SHP77 treated with DMSO at 0.1 percent for 48 hours (cell line): Measurements from ENCODE around the gene CBLC.

Source experiments
- DNase-seq: peaks from one replicate; lab custom pipeline; 2025; lab: John Stamatoyannopoulos, UW

The CBLC gene

DNA sequence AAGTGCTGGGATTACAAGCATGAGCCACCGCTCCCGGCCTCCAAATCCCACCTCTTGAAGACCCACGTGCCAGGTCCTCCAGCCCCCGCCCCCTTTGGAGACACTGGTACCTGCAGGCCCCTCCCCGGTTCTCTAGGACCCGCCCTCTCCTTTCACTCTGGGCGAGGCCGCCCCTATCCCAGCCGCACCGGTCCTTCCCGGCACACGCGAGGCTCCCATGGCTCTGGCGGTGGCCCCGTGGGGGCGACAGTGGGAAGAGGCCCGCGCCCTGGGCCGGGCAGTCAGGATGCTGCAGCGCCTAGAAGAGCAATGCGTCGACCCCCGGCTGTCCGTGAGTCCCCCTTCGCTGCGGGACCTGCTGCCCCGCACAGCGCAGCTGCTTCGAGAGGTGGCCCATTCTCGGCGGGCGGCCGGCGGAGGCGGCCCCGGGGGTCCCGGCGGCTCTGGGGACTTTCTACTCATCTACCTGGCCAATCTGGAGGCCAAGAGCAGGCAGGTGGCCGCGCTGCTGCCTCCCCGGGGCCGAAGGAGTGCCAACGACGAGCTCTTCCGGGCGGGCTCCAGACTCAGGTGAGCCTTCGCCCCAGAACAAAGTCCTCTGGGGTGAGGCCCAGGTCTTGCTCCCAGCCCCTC is at the start of gene CBLC:
TSS of gene CBLC (plus strand) at position 176 of the 633 bp plus-strand sequence. CDS start at position 218, 42 bp downstream.
- DNase-seq: no peak

DNA sequence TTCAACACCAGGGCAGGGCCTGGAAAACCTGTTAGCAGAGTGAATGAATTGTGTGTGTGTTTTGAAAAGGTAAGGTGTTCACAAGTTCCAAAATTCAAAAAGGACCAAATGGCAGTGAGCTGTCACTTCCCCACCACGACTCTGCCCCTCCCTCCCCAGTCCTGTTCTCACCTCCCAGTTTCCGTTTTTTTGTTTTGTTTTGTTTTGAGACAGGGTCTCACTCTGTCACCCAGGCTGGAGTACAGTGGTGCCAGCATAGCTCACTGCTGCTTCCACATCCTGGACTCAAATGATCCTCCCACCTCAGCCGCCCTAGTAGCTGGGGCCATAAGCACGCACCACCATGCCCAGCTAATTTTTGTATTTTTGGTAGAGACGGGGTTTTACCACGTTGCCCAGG is 49.5 kb upstream of the CBLC start:
- DNase-seq: no peak

GRCh38 chr19:44729516-44730033 is 48.1 kb upstream of the CBLC start:
- DNase-seq: no peak

- no peak for DNase-seq
Measured at GRCh38 chr19:44731081-44731480, 46.6 kb upstream of the CBLC start.

DNA sequence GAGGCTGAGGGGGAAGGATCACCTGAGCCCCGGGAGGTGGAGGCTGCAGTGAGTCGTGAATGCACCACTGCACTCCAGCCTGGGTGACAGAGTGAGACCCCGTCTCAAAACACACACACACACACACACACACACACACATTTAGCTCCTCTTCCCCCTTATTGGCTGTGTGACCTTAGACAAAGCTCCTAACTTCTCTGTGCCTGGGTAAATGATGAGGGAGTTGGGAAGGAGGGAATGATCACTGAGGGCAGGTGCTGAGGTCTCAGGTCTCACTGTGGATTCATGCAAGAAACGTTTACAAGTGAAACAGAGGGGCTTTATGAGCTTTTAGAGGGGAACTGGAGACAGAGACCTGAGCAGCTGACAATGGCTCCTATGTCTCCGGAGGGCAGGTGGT is 46.1 kb upstream of the CBLC start:
- no peak for DNase-seq

DNA sequence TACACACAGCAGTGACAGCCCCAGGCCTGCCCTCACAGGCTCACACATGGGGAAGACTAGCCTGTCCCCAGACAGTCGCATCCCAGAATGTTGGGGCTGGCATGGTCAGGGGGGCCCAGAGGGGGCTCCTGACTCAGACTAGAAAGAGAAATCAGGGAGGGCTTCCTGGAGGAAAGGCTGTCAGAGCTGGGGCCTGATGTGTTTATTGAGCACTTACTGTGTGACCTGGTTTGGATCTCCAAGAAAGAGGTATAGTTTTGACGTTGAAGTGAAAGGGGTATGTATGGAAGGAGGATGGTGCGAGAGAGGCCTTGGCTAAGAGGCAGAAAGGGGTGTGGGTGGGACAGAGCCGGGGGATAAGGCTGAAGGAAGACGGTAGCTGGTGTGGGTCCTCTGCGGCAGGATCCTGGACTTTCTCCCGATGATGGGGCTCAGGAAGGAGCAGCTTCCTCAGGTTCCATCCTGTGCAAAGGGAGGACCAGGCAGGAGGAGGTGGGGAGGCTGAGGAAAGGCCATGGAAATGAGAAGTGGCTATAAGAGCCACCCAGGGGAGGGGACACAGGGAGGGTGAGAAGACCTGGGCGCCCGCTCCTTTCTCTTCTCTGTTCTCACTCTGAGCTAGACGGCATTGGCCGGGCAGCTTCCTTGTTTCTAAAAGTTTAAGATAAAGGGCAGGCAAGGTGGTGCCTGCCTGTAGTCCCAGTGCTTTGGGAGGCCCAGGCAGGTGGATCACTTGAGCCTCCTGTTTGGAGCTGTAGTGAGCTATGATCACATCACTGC is 45.3 kb upstream of the CBLC start:
- DNase-seq: no peak

DNA sequence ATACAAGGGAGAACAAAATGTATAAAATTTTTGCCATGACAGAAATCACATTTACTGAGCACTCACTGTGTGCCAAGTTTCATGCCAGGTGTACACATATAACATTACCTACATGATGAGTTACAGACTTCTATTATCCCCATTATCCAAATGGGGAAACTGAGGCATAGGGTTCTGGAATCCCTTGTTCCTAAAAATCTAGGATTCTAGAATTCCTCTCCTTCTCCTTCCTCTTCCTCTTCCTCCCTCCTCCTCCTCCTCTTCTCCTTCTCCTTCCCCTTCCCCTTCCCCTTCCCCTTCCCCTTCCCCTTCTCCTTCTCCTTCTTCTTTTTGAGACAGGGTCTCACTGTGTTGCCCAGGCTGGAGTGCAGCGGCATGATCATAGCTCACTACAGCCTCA is 43.3 kb upstream of the CBLC start:
- DNase-seq: no peak

DNA sequence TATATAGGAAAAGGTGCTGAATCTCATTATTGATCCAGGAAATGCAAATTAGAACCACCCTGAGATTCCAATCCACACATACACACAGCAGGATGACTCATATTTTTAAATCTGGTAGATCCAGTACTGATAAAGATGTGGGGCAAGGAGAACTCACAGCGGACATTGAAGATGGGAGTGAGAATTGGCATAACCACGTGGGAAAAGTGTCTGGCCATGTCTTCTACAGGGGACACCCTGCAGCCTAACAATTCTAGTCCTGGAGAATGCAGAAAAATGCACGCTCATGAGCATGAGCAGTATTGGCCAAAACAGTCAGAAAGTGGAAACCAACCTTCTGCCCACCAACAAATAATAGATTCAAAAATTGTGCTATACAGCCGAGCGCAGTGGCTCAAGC is 42.7 kb upstream of the CBLC start:
- no peak for DNase-seq

GRCh38 chr19:44737238-44738071 is 40.2 kb upstream of the CBLC start:
- DNase-seq: no peak

- DNase-seq: no peak
Measured at GRCh38 chr19:44738136-44738535, 39.6 kb upstream of the CBLC start.

GRCh38 chr19:44738603-44739558 is 38.8 kb upstream of the CBLC start:
- no peak for DNase-seq

DNA sequence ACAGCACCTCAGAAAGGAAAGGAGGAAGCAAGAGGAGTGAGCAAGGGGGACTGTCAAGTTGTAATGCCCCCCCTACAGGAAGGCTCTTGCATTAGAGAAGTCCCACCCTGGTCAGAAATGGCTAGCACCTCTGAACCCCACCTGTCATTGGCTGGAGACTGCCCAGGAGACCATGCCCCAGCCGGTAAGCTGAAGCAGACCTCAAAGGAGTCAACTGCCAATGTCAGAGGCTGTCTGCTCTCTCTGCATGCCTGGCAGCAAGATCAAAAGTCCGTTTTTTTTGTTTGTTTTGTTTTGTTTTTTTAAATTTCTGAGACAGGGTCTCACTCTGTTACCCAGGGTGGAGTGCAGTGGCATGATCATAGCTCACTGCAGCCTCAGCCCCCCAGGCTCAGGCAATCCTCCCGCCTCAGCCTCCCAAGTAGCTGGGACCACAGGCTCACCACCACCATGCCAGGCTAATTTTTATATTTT is 37.3 kb upstream of the CBLC start:
- no peak for DNase-seq

GRCh38 chr19:44741258-44741731 is 36.4 kb upstream of the CBLC start:
- no peak for DNase-seq

DNA sequence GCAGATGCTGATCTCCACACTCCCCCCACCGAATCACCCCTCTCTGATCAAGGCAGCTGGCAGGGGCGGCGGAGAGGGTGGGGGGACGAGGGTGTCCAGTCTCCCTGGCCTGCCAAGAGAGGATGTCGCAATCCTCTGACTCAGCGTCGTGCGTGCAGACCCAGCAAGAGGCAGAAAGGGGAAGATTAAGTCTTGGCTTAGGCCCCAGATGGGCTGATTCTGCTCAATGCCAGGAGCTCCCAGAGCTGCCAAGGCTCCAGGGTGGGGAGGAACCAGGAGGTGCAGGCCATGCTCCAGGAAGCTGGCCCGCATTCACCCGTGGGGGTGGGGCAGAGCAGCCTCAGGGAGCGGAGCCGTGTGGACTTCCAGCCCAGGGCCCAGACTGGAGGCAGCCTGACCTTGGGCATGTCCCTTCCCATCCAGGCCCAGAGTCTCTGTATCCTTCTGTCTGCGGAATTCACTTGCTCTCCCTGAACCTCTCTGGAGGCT is 35.8 kb upstream of the CBLC start:
- peak; percentile 85 for DNase-seq

- no peak for DNase-seq
Measured at GRCh38 chr19:44742330-44743061, 35.2 kb upstream of the CBLC start.

- no peak for DNase-seq
Measured at GRCh38 chr19:44744871-44745332, 32.8 kb upstream of the CBLC start.

DNA sequence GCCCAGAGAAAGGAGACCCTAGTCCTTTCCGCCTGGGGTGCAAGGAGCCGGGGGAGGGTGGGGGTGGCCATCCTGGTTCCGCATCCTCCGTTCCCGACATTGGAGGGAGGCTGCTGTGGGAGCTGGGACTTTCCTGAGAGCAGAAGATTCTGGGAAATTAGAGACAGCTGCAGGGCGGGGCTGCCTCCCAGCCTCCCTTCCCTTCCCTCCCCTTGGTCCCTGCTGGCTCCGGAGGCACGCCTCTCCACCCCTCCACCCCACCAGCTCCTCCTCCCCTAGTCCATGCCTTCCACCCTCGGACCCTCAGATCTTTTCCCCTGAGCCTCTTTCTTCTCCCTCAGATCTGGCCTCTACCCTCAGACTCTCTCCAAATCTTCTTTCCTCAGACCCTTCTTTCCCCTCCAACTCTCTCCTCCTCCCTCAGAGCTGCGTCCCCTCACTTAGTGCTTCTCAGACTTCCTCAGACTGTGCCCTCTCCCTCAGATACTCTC is 32.3 kb upstream of the CBLC start:
- DNase-seq: peak; percentile 33

DNA sequence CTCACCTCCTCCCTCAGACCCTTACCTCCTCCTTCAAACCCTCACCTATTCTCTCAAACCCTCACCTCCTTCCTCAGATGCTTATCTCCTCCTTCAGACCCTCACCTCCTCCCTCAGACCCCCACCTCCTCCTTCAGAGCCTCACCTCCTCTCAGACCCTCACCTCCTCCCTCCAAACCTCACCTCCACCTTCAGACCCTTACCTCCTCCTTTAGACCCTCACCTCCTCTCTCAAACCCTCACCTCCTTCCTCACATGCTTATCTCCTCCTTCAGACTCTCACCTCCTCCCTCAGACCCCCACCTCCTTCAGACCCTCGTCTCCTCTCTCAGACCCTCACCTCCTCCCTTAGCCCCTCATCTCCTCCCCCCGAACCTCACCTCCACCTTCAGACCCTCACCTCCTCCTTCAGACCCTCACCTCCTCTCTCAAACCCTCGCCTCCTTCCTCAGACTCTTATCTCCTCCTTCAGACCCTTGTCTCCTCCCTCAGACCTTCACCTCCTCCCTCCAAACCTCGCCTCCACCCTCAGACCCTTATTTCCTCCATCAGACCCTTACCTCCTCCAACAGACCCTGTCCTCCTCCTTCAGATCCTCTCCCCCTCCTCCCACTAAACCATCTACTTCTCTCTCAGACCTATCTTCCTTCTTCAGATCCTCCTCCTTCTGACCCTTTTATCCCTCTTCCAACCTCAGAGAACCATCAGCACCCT is 31.6 kb upstream of the CBLC start:
- DNase-seq: no peak

- no peak for DNase-seq
Measured at GRCh38 chr19:44746616-44746945, 31.1 kb upstream of the CBLC start.
